HG03103 (cell line): Measurements from ENCODE around the gene PHF21A.

Experiments
- ATAC-seq: cut with Tn5 transposase; IDR thresholded peaks from one replicate; pipeline ENCODE4 v1.9.1; 2021; ENCODE audit warnings: low read depth; ENCODE audit not compliant: unreplicated experiment

The PHF21A gene

DNA sequence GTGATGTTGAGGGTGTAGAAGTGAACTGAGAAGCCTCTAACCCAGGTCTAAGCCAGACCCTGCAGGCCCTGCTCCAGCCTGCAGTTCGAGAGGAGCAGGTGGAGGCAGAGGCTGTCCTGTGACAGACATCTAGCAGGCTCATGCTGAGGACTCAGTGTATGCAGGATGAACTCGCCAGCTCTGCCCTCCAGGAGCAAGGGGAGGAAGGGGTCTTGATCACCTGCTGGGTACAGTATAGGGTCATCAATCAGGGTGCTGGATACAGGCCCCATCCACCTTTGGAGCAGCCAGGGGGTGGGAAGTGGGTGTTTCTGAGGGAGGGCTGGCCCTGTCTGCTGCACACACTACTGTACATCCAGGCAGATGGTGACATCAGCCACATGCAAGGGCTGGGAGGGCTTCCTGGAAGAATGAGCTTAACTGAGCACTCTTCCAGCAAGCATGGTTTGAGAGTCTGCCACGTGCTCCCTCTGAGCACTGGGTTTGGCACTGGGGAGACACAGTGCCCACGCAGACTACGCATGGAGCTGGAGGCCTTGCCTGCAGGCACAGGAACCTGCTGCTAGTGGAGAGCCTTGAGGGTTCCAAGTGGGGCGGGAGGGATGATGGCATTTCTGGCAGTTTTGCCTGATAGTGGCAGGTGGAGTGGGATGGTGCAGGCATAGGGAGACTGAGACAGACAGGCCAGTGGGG, 226.6 kb downstream of the PHF21A start:
- no peak for ATAC-seq

DNA sequence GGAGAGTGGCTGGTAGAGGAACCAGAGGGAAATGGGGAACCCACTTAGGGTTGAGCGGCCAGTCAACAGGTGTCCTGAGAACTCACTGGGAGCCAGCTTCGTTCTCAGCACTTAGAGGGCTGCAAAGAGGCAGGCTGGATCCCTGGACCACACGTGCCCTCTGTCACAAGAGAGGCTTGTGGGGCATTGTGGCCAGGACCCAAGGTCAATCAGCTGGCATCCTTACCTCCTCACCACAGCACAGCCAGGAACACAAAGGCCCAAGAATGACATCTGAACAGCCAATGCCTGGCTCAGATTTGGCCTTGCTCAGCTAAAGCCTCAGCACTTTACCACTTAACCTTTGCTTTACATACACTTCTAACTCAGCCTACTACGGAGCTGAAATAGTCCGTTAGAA, 228.4 kb downstream of the PHF21A start:
- no peak for ATAC-seq

DNA sequence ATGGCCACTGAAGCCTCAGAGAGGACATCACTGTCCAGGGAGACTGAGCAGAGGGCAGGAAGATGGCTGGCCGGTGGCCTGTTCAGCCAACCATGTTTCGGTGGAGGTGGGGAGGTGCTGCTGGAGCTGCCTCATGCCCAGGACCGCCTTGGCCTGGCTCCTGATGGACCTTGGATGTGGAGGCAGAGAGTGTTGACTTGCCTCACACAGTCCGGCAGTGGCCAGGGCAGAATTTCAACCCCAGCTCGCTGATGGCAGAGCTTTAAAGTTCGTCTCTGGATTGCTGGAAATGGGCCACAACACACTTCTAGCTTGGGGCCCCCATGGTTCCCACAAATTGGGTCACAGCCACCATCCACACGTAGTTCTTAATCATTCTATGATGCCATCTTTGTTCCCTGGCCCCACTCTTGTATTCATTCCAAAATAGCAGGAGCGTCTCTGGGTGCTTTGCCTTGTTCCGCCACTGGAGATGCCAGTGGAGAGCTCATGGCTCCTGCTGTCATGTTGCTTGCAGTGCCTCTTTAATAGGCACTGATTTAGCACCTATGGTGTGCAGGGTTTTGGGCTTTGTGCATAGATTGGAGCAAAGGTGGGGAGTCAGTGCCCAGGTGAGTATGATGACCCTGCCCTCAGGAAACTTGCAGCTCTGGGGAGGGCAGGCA, 230.2 kb downstream of the PHF21A start:
- ATAC-seq = no peak

DNA sequence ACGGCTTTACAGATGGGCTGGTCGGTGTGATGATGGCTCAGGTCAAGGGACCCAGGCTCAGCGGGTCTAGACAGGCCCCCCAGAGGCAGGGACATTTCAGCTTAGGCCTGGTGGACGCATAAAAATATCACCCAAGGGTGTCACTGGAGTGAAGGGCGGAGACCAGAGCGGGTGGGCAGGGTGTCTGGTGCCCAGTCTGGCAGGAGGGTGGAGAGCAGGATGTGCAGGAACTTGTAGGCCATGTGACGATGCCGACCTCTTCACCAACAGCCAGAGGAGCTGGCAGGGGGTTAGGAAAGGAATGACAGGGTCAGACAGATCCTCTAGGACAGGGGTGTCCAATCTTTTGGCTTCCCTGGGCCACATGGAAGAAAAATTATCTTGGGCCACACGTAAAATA, 231.3 kb downstream of the PHF21A start:
- no peak for ATAC-seq

DNA sequence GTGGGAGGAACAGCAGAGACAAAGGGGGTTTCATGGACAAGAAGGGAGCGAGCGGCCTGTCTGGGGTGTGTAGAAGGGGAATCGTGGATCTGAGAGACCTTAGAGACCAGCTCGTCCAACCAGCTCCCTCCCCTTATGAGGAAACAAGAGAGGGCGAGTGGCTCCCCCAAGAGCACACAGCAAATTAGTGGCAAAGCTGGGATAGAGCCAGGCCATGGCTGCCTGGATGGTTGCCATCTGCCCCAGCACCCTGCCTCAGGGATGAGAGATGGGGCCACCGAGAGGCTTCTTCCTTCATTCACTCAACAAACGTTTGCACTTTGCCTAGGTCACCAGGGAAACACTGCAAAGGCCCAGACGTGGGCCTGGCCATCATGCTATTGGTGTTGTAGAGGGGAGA, 231.7 kb downstream of the PHF21A start:
- ATAC-seq = no peak

DNA sequence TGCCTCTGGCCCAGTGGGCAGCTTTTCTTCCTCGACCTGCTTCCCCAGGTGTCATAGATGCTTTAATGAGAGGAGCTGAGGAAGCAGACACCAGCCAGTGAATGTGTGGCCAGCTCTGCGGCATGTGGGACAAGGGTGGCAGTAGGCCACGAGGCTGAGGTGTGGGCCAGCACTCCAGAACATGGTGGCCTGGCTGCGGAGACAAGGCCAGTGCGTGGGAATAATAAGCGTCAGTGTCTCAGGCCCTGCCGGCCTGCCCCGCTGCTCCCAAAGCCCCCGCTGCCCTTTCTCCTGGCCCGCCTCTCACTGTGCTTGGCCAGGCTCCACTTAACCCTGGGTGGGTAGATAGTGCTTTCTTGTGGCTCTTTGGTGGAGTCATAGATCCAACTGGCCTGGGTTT, 233.7 kb downstream of the PHF21A start:
- ATAC-seq = no peak

DNA sequence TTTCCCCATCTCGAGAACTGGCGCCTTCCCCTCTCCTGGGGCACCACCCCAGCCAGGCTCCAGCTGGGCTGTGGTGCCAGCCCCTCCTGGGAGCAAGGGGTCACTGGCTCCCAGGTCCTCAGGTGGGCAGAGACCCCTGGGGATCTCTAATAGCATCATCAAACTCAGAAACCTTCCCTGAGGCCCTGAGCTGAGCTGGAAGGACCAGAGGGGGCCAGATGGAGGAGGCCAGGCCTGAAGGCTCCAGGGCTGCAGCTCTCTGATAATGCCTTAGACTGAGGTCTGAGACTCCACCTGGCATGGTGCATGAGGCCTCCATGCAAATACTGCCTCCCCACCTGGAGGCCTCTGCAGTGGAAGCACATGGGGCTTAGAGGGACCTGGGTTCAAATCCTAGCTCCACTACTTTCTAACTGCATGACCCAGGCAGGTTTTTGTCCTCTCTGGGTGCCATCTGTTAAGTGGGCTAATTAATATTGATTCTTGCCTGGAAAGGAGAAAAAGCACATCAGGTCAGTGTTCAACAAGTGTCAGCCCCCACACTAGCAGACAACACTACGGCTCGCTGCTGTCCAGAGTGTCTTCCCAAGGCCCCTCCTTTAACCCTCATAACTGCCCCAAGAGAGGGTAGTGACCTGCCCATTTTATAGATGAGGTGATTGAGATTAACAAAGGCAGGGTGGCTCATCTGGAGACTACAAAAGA, 234.3 kb downstream of the PHF21A start:
- ATAC-seq = no peak

DNA sequence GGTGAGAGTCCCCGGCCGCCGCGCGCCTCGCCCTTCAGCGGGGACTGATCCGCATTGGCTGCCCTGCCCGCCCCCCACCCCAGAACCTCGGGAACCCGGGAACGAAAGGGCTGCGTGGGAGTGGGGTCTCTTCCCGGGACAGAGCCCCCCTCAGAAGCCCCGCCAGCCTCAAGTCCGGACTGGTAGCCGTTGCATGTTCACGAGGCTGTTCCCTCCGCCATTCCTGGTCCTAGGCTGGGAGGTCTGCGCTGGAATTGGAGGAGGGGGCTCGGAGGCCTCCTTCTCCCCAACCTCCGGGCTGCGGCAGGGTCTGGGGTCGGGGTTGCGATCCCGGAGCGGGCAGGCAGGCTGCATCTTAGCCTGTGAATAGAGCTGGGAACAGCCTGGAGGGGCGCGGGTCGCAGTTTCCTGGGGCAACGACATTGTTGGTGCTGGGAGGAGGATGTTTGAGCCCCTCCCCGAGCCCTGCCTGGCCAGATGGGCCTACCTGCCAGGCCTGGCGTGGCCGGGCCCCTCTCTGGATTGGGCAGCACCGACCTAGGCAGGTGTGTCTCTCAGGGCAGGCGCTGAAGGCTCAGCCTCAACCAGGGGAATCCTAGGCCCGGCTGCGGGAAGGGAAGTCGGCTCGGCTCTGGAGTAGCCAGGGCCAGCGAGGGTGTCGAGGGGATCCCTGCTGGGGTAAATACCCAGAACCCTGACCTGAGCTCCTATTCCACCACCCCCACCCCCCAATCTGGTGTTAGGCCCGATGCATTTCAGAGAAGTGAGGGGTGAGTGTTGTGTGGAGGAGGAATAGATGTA, 235.1 kb downstream of the PHF21A start:
- ATAC-seq = no peak

DNA sequence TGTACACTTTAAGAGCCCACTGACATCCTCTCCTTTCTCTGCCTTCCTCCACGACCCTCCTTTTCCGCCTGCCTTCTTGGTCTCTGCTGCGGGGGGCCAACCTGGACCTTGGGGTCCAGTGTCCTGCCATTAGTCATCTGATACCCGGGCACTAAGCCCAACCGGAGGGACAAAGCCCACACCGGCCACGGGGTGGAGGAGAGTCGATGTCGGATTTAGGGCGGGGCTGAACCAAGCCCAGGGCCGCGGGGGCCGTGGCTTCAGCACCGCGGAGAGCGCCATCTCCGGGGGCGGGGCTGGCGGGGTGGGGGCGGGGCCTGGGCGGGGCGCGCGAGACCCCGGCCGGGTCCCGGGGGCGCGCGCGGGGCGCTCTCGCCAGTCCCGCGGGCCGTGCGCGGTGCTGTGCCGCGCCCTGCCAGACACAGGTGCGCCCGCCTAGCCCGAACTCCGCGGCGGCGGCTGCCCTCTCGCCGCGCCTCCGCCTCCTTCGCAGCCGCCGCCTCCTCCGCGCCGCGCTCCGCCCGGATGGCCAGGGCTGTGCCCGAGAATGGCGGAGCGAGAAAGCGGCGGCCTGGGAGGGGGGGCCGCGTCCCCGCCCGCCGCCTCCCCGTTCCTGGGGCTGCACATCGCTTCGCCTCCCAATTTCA, 235.9 kb downstream of the PHF21A start, which contains the start of gene MAPK8IP1:
TSS of gene MAPK8IP1 (plus strand) at position 378 of the 647 bp plus-strand sequence. CDS start at position 548, 170 bp downstream.
- peak; percentile 66 for ATAC-seq

DNA sequence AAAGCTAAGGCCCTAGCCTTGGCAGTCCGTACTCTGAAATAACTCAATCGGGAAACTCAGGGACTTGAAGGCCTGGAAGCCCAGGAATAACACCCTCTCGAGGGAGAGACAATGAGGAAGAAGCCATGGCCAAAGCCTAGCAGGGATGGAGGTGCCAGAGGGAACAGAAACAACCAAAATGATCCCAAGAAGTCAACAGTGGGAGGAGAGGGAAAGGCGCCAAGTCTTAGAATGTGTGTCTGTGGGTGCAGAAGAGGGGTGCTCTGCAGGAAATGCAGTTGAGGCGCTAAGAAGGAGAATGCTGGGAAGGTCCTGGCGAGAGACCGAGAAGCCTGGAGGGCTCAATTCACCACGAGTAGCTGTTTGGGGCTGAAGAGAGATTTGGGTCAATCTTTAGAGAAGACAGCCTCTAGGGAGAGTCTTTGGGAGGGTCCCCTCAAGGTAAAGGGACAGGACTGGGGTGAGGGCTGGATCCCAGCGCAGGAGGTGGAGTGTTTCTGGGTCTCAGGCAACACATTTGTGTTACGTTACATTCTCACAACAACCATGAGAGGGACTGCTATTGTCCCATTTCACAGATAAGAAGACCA, 236.6 kb downstream of the PHF21A start:
- ATAC-seq = no peak
